Measurements from ENCODE around the gene ICAM3.

The ICAM3 gene

DNA sequence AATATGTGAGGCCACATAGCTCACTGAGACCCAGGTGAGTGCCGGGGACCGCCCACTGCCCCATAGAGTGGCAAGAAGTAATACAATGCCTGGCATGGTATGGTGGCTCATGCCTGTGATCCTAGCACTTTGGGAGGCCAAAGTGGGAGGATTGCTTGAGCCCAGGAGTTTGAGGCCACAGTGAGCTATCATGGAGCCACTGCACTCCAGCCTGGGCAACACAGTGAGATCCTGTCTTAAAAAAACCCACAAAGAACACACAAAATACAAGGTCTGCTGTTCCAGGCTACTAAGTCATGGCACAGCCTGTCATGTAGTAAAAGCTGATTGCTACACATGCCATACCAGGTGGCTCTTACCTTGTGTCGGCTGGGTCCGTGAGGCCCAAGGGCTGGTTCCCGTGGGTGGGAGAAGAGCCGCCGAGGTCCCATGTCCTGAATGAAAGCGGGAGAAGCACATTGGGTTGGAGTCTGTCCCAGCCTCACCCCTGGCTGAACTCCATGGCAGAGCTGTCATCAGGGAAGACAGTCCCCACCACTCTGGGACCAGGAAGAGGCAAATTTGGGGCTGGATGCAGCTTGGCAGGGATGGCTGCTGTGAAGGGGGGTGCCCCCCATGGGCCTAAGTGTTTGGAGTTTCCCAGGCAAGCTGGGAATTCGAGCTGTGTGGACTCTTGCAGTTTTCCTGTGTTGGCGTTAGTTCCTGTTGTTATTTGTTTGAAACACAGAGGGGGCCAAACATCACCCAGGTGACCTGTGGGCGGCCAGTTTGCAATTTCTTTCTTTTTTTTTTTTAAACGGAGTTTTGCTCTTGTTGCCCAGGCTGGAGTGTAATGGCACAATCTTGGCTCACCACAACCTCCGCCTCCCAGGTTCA lies 20.4 kb downstream of the ICAM3 start:
- DNase-seq (ENCODE audit: low read depth) = no peak

DNA sequence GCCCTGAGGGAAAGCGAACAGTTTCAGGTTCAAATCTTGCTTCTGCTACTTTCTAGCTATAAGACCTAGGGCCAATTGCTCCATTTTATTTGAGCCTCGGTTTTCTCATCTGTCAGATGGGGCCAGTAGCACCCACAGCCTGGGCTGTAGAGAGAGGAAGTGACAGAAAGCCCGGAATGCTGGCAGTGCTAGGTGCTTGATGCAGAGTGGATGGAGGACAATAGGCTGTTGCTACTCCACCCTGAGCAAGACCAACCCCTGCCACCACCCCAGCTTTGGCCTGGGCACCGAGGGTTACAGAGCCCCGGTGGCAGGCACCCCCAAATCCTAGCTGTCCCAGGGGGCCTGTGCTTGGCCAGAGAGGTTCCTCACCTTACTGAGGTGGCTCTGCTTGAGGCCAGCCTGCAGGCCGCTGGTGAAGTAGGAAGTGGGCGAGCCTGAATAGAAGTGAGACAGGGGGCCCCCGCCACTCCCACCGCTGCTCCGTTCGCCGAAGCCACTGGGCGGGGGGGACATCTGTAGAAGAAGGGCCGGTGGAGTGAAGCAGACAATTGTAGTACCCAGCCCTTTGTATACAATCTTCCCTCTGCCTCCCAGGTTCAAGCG lies 21.5 kb downstream of the ICAM3 start:
- no peak for DNase-seq (ENCODE audit: low read depth)

DNA sequence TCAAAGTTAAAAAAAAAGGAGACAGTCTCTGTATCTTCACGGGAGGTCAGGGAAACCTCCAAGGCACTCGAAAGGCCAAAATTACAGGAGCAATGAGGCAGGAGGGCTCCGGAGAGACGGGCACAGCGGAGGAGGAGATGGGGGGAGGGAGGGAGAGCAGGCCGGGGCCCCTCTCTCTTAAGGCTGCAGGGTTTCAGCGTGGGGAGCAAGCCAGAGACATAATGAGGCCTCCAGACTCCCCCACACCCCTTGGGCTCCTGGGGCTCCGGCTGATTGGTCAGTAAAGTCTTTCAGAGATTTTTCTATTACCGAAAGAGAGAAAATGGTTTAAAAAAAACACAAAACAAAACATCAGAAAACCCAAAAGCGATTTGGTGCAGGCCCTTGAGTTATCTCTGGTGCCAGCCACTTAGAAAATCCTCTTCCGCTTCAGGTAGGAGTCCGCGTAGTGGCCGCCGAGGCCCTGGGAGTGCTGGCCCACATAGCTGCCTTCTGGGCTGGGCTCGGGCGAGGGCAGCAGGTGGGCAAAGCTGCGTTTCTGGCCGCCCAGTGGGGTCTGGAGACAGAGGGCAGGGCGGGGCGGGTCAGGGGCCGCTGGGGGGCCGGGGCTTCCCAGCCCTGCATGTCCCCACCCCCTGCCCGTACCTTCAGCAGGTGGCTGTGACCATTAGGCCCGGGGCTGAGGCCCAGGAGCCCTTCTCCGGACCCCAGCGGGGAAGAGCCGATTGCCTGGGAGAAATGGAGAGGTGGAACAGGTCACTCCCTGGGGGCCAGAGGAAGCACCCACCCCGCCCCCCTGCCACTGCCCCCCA lies 22.2 kb downstream of the ICAM3 start:
- DNase-seq (ENCODE audit: low read depth) = no peak

DNA sequence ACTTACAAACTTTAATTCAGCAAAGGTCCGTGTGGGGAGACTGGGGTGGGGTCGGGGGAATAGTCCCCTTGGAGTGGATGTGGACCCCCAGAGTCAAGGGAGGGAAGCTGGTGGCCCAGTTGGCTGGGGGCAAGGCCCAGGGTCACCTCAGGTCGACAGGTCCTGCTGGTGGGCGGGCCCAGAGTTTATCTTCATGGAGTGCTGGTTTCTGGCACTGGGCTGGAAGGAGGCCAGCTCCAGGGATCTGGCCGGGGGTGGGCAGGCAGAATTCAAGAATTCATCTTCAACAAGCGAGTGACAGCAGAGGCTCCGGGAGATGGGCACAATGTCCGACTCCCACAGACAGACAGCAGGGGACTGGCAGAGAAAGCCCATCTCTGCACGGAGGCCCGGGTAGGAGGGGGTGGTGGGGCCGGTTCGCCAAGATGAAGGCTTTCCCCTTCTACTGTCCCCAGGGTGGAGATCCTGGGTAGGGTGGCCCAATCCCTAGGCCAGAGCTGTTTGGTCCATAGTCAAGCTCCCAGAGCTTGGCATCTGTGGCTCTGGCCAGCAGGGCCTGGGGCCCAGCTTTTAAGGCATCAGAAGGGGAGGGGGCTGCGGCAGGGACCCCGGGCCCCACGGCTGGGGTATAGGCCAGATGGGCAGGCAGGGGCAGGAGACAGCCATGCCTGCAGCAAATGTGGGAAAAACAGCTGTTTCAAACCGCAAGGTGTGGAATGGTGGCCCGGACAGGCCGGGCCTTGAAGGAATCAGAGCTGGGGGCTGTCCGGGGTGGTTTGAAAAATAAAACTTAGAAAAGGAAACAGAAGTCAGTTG lies 23.0 kb downstream of the ICAM3 start:
- no peak for DNase-seq (ENCODE audit: low read depth)

DNA sequence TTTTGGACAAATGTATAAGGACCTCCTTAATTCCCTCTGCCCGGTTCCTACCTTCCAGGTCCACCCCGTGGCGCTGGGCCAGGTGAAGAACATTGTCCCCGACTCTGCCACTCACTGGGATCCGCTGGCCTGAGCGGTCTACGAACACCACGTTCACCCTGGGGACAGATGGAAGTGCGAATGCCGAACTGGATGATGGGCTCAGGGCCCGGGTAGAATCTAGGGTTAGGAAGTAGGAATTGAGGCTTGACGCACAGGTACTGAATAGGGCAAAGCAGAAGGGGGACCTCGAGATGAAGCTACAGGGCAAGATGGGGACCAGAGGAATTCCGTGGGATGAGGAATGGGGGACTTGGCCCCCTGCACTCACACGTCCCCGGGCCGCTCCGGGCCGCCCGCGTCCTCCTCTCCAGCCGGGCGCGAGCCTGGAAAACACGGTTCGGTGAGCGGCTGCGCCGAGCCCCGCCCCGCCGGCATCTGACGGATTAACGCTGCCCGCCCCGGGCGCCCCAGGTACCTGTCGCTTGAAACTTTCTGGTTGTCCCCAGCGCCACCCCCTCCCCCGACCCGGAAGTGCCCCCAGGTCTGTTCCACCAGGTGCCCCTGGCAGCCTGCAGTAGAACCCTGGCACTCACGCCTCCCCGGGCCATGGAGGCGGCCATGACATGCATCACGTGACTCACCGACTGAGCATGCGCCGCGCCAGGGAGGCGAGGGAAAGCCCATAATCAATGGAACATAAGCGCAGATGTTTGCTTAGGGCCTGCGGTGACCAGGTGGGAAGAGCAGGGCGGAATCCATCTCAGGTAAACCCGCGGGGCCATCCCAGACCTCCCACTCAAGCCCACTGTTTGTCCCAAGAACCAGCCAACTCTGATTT lies 23.8 kb downstream of the ICAM3 start, which contains the start of gene FDX2:
TSS of gene FDX2 (minus strand) at position 681 of the 880 bp plus-strand sequence. CDS start at position 662, 19 bp downstream.
- DNase-seq (ENCODE audit: low read depth) = peak; percentile 86

DNA sequence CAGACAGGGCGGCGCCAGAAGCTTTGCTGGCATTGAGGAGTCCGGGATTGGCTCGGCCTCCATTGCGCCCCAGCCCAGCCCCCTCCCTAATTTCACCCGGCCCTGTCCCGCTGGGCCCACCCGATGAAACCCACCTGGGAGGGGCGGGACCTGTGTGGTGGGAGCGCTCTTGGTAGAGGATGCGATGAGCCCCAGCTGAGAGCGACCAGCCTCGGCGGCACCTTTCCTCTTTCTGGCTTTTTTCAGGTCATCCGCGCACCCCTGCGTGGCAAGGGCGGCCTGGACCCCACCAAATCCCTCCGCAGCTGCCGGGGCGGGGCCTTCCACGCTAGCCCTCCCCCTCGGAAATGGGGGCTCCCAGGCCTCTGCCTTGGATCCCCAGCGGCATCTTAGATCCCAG lies 30.0 kb downstream of the ICAM3 start, which contains the start of gene ZGLP1:
TSS of gene ZGLP1 (minus strand) at position 393 of the 400 bp plus-strand sequence.
- no peak for DNase-seq (ENCODE audit: low read depth)

DNA sequence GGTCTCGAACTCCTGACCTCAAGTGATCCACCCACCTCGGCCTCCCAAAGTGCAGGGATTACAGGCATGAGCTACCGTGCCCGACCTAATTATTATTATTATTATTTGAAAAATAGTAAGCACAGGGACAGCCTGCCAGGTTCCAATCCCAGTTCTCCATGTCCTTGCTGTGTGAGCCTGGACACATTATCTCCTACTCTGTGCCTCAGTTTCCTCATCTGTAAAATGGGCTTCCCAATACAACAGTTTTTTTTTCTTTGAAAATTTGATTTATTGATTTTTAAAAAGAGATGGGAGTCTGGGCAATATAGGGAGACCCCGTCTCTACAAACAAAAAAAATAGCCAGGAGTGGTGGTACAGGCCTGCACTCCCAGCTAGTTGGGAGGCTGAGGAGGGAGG lies 33.1 kb downstream of the ICAM3 start:
- no peak for DNase-seq (ENCODE audit: low read depth)

DNA sequence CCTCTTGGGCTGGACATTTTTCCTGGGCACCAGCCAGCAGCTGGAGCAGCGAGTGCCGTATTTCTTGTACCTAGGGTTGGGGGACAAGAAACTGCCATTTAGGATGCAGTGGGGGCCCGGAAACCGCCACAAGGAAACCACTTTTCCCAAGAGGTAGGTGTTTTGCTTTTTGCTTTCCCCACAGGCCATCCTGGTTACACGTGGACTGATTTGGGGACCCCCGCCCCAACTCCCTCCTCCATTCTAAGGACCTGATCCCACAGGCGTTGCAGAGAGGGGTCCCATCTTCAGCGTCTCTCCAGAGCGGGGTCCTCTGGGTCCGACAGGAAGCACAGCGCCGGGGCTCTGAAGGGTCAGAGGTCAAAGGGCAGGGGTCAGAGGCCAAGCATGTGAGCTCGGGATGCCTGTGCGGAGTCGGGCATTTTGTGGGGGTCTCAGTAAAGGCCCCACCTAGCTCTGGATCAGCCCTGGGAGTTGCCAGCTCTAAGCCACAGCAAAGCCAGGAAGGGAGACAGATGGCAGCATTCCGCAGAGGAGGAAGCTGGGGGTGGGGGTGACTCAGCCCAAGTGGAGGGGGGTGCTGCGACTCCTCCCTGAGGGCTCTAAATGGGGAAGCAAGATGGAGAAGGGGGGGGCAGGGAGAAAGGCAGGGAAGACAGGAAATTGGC lies 34.2 kb downstream of the ICAM3 start:
- no peak for DNase-seq (ENCODE audit: low read depth)

DNA sequence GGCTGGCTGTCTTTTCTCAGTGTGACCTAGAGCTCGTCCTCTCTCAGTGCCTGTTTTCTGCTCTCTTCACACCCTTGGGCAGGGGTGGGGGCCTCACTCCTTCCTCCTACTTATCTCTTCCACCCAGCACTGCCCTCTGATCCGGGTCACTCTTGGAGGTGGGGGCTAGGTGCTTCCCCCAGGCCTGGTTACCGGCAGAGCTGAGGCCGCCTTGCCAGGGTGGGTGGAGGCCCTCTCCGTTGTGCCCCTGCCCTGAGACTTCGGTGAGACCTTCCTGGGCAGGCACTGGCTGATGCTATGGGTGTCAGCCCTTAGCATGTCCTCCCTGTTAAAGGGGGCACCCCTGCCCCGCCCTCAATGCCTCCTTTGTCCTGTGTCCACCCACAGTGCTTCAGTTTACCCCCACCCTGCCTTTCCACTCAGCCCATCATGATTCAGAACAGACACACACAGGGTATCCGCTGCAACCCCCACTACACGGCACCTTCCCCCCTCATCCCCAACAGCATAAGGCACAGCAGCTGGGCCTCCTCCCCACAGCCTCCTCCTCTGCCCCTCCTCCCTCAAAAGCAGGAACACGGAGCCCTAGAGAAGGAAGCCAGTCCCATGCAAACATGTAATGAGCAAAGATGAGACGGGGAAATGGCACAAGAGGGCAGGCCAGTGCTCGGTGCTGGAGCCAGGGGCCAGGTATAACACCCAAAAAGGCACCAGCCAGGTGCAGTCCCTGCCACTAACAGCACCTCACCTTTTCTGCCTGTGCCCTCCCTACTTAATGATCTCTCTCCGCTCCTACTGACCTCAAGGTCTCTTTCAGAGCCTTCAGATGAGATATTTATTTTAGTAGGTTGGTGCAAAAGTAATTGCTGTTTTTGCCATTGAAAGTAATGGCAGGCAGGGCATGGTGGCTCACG lies 39.6 kb downstream of the ICAM3 start:
- no peak for DNase-seq (ENCODE audit: low read depth)

DNA sequence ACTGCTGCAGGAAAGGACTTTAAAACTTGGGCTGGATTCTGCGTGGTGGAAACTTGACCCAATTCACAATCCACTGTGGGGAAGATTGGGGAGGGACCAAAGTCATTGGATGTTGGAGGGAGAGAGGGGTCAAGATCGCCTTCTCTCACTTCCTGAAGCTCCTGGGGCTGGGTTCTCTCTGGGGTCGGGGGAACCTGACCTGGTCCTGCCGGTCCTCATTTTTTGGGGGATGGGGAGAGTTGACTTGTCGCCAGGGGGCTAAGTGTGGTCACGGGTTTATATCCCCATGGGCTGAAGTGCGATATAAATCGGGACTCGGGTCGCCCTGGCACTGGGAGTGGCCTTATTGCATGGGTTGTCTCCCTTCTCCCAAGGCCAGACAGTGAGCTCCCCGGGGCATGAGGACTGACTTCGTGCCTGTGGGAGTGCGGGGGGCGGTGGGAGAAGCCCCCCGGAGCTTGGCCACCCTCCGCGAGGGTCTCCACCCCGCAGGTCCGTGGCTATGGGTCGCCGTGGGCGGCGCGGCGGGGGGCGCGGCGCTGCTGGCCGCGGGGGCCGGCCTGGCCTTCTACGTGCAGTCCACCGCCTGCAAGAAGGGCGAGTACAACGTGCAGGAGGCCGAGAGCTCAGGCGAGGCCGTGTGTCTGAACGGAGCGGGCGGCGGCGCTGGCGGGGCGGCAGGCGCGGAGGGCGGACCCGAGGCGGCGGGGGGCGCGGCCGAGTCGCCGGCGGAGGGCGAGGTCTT lies 43.4 kb downstream of the ICAM3 start:
- no peak for DNase-seq (ENCODE audit: low read depth)

DNA sequence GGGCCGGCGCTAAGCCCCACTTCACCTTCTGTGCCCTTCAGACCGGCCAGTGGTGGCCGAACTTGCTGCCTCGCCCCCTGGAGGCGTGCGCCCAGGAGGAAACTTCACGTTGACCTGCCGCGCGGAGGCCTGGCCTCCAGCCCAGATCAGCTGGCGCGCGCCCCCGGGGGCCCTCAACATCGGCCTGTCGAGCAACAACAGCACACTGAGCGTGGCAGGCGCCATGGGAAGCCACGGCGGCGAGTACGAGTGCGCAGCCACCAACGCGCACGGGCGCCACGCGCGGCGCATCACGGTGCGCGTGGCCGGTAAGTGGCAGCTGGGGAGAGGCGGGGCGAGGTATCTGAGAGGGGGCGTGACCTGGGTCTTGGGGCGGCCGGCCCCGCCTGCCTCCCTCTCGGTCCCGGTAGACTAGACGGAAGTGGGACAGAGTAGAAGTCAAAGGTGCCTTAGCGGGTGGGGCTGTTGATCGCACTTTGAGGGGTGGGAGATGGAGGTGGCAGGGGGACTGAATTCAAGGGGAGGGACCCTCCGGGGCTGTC lies 44.0 kb downstream of the ICAM3 start:
- peak; percentile 53 for DNase-seq (ENCODE audit: low read depth)

DNA sequence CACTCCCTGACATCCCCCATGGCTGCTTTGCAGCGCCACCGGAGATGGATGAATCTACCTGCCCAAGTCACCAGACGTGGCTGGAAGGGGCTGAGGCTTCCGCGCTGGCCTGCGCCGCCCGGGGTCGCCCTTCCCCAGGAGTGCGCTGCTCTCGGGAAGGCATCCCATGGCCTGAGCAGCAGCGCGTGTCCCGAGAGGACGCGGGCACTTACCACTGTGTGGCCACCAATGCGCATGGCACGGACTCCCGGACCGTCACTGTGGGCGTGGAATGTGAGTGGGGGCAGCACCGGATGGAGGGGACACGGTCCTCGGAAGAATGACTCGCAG lies 45.1 kb downstream of the ICAM3 start:
- DNase-seq (ENCODE audit: low read depth) = no peak

DNA sequence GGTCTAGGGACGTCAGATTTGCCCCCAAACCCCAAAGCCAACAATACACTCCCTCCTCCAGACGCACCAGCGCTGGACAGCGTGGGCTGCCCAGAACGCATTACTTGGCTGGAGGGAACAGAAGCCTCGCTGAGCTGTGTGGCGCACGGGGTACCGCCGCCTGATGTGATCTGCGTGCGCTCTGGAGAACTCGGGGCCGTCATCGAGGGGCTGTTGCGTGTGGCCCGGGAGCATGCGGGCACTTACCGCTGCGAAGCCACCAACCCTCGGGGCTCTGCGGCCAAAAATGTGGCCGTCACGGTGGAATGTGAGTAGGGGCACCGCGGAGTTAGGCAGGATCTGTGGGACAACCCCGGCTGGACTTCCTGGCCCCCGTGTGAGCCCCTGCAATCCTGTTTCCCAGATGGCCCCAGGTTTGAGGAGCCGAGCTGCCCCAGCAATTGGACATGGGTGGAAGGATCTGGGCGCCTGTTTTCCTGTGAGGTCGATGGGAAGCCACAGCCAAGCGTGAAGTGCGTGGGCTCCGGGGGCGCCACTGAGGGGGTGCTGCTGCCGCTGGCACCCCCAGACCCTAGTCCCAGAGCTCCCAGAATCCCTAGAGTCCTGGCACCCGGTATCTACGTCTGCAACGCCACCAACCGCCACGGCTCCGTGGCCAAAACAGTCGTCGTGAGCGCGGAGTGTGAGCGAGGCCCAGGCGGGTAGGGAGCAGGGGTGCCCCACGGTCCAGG lies 45.6 kb downstream of the ICAM3 start:
- DNase-seq (ENCODE audit: low read depth) = no peak

DNA sequence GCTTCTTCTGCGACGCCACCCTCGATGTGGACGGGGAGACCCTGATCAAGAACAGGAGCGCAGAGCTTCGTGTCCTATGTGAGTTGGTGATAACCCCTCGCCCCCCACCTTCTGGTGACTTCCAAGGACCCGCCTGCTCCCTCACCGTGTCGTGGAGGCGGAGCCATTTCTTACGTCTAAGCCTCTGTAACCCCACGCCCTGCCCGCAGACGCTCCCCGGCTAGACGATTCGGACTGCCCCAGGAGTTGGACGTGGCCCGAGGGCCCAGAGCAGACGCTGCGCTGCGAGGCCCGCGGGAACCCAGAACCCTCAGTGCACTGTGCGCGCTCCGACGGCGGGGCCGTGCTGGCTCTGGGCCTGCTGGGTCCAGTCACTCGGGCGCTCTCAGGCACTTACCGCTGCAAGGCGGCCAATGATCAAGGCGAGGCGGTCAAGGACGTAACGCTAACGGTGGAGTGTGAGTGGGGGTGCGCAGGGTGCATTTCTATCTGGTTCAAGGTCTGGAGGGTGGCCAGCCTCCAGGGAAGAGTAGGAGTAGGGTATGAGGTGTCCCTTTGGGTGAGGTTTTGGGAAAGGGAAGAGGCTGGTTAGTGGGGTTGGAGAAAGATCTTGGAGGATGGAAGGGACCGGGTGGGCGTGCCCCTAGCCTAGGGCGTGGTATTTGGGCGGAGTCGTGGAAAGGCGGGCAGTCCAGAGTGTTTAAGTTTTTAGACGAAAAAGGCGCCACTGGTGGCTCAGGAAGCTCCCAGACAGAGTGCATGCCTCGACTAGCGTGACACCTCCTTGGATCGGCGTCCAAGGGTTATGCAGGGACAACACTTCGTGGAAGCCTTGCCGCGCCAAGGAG lies 46.4 kb downstream of the ICAM3 start:
- DNase-seq (ENCODE audit: low read depth) = no peak

DNA sequence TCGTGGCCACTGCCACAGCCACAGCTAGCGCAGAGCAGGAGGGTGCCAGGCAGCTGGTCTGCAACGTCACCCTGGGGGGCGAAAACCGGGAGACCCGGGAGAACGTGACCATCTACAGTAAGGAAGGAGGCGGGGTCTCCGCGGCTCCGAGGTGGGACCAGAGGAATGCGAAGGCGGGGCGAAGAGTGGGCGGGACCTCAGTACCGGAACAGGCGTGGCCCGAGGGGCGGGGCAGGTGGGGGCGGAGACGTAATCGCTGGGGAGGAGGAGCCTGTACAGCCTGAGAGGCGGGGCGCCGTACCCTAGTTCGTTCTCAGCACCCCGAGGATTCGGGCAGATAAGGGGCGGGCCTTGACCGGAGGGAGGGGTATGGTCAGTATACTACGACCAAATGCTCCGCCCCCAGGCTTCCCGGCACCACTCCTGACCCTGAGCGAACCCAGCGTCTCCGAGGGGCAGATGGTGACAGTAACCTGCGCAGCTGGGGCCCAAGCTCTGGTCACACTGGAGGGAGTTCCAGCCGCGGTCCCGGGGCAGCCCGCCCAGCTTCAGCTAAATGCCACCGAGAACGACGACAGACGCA lies 47.1 kb downstream of the ICAM3 start:
- peak; percentile 54 for DNase-seq (ENCODE audit: low read depth)

DNA sequence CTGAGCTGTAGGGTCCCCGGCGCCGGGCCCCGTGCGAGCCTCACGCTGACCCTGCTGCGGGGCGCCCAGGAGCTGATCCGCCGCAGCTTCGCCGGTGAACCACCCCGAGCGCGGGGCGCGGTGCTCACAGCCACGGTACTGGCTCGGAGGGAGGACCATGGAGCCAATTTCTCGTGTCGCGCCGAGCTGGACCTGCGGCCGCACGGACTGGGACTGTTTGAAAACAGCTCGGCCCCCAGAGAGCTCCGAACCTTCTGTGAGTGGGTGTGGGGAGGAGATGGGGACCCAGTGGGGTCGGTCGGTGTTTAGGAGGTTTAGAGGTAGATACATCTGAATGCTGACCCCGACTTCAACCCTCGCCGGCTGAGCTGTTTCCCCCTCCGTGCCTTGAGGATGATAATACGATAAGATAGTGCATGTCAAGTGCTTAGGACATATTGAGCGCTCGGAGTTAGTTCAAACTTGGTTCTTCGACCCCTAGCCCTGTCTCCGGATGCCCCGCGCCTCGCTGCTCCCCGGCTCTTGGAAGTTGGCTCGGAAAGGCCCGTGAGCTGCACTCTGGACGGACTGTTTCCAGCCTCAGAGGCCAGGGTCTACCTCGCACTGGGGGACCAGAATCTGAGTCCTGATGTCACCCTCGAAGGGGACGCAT lies 47.7 kb downstream of the ICAM3 start:
- DNase-seq (ENCODE audit: low read depth) = no peak

All from stimulated activated CD8-positive, alpha-beta memory T cell treated with anti-CD3 and anti-CD28 coated beads, Interleukin-15, amount 100 ng/mL, for 1 hour (primary cell).